MCF 10A (cell line): Measurements from ENCODE around the gene KLK6. TPM values are rescaled to one million over a fixed set of nuclear protein-coding genes. Genes with fewer than 3 reads are reported as not detected.

Source experiments
- BruUV-seq: library from RNA; stranded (reverse); fragments of 400-500 nt; replicated peaks from 2 replicates; lab custom pipeline; 2021; lab: Mats Ljungman, UMichigan
- CTCF ChIA-PET: fragments of 300-600 bp; sonication (Branson Sonifier 250); formaldehyde crosslinking; extraction: SDS; loops from one replicate; lab custom pipeline; 2021; ENCODE audit warnings: antibody characterized with exemption, inconsistent platforms; lab: Yijun Ruan, JAX
- POLR2A ChIA-PET: fragments of 300-600, 350-650 bp; sonication (Branson Sonifier 250); formaldehyde crosslinking; extraction: SDS; loops from one replicate; lab custom pipeline; 2020; ENCODE audit warnings: antibody characterized with exemption, inconsistent platforms; lab: Yijun Ruan, JAX
- DNase-seq: peaks from one replicate; pipeline ENCODE4 v3.0.0-alpha.2; 2018; ENCODE audit not compliant: unreplicated experiment
- H3K27ac Mint-ChIP-seq: one replicate; pipeline ENCODE4 v1.8.0; 2022; ENCODE audit warnings: mild to moderate bottlenecking, low read depth, mixed read lengths; ENCODE audit not compliant: unreplicated experiment
- H3K27me3 Mint-ChIP-seq: one replicate; pipeline ENCODE4 v1.8.0; 2022; ENCODE audit warnings: mixed read lengths; ENCODE audit not compliant: insufficient read depth, unreplicated experiment
- H3K36me3 Mint-ChIP-seq: one replicate; pipeline ENCODE4 v1.8.0; 2022; ENCODE audit warnings: mild to moderate bottlenecking, moderate library complexity, mixed read lengths; ENCODE audit not compliant: insufficient read depth, unreplicated experiment
- H3K4me1 Mint-ChIP-seq: one replicate; pipeline ENCODE4 v1.8.0; 2022; ENCODE audit warnings: mixed read lengths; ENCODE audit not compliant: insufficient read depth, unreplicated experiment
- H3K4me3 Mint-ChIP-seq: one replicate; pipeline ENCODE4 v1.8.0; 2022; ENCODE audit warnings: mild to moderate bottlenecking, moderate library complexity, mixed read lengths; ENCODE audit not compliant: unreplicated experiment
- H3K9me3 Mint-ChIP-seq: one replicate; pipeline ENCODE4 v1.8.0; 2022; ENCODE audit warnings: mixed read lengths; ENCODE audit not compliant: unreplicated experiment
- intact Hi-C: fragments of 100-400 bp; cut with micrococcal nuclease; formaldehyde crosslinking; loops from 2 replicates; pipeline ENCODE4 v1.14.1; 2022
- total RNA-seq: library from RNA; stranded (reverse); gene quantifications from 2 replicates; pipeline ENCODE4 v1.2.3, GENCODE V29; 2022
- TF ChIP-seq, protein P1 (sequence below): fragments of 200-600 bp; IDR thresholded peaks from one replicate; pipeline ENCODE4 v1.8.0; 2022; ENCODE audit warnings: antibody characterized with exemption, mild to moderate bottlenecking; ENCODE audit not compliant: unreplicated experiment

KLK6 gene
- total RNA-seq, 1 experiment from 2014 or later = not detected

DNA sequence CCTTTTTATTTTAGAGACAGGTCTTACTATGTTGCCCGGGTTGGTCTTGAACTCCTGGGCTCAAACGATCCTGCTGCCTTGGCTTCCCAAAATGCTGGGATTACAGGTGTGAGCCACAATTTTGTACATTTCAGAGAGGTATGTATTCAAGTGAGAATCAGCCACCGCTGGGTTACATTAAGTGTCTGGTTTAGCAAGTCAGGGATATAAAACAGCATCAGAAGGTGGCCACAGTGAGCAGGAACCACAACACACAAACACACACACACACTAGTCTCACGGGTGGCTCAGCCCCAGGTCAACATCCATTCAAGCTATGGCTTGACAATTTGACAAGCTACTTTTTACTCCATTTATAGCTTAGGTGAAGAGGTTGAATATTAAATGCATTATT, 36.7 kb downstream of the KLK6 start:
- Mint-ChIP-seq H3K9me3 (peaks cover 13% of the 10 kb centered on the region), H3K4me3 (no peak overlapping the region), H3K27me3 (peaks cover 16% of the 10 kb centered on the region), H3K4me1 (peaks cover 28% of the 10 kb centered on the region), H3K36me3 (no peaks in the 10 kb centered on the region), H3K27ac (no peak overlapping the region)
- ChIA-PET CTCF (interaction anchor here (0.6 to 1.8 kb wide), 4 partner anchors 9 to 86 kb away, joined by 3 to 5 read pairs (median 3); no protein-coding TSS in a partner anchor), POLR2A (interaction anchor here (0.7 kb wide), 1 partner anchor 137 kb away, joined by 3 read pairs; no protein-coding TSS in a partner anchor)
- no TSS peak for BruUV-seq
- TF ChIP-seq, protein P1, sequence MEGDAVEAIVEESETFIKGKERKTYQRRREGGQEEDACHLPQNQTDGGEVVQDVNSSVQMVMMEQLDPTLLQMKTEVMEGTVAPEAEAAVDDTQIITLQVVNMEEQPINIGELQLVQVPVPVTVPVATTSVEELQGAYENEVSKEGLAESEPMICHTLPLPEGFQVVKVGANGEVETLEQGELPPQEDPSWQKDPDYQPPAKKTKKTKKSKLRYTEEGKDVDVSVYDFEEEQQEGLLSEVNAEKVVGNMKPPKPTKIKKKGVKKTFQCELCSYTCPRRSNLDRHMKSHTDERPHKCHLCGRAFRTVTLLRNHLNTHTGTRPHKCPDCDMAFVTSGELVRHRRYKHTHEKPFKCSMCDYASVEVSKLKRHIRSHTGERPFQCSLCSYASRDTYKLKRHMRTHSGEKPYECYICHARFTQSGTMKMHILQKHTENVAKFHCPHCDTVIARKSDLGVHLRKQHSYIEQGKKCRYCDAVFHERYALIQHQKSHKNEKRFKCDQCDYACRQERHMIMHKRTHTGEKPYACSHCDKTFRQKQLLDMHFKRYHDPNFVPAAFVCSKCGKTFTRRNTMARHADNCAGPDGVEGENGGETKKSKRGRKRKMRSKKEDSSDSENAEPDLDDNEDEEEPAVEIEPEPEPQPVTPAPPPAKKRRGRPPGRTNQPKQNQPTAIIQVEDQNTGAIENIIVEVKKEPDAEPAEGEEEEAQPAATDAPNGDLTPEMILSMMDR = no peak
- DNase-seq = no peak
- intact Hi-C loops = loop anchor here (5.0 kb wide), 1 partner anchor 725 kb away; no protein-coding TSS in a partner anchor

DNA sequence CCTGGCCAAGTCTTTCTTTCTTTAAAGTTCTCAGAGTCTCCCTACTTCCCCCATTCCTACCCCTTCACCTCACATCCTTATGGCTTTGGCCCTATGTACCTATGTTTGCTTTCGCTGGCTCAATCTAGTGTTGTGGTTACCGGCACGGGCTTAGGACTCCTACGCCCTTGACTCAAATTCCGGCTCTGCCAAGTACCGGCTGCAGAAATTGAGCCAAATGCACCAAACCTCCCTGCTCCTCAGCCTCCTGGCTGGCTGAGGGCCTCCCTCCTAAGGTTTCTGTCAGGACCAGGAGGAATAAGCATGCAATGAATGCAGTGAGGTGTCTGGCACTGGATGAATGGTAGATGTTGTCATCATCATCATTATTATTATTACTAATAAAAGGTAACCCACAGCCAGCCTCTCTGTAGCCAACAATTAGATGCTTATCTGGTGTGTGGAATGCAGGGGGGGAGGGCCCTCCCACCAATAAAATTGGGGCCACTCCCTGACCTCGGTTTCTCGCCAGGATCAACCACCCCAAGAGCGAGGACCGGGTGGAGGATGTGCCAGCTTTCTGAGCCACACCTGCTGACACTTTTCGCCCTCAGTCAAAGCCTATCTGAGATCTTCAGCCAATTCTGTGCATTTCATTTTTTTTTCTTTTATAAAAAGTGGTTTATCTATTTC, 37.2 kb downstream of the KLK6 start:
- no peak overlapping the region for H3K4me3 Mint-ChIP-seq
- POLR2A ChIA-PET = interaction anchor here (0.7 kb wide), 1 partner anchor 136 kb away, joined by 3 read pairs; no protein-coding TSS in a partner anchor
- peaks cover 15% of the 10 kb centered on the region for H3K9me3 Mint-ChIP-seq
- DNase-seq = peak; percentile 86
- peak overlapping the region; percentile 27 for H3K27ac Mint-ChIP-seq
- BruUV-seq = no TSS peak
- H3K36me3 Mint-ChIP-seq = no peaks in the 10 kb centered on the region
- H3K27me3 Mint-ChIP-seq = peaks cover 16% of the 10 kb centered on the region
- TF ChIP-seq, protein P1 = no peak
- CTCF ChIA-PET = interaction anchor here (0.6 to 0.7 kb wide), 3 partner anchors 8 to 87 kb away, joined by 3 read pairs; no protein-coding TSS in a partner anchor
- peaks cover 28% of the 10 kb centered on the region for H3K4me1 Mint-ChIP-seq
- intact Hi-C loops = loop anchor here (5.0 kb wide), 1 partner anchor 725 kb away; no protein-coding TSS in a partner anchor

DNA sequence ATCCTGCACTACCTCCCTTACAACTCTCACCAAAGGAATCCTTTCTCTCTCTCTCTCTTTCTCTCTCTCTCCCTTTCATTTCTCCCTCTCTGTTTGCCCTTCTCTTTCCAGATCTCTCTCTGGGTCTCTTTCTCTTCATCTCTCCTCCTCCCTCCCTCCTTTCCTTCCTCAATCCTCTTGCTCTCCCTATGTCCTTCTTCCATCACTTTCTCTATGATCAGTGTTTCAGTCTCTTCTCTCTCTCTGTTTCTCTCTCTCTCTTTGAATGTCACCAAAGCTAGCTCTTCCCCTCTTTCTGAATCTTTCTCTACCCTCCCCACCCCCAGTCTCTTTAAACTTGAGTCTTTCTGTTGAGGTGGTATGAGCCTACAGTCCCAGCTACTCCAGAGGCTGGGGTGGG, 38.4 kb downstream of the KLK6 start:
- intact Hi-C loops = loop anchor here (5.0 kb wide), 1 partner anchor 726 kb away; no protein-coding TSS in a partner anchor
- peak overlapping the region; percentile 27 for H3K27ac Mint-ChIP-seq

DNA sequence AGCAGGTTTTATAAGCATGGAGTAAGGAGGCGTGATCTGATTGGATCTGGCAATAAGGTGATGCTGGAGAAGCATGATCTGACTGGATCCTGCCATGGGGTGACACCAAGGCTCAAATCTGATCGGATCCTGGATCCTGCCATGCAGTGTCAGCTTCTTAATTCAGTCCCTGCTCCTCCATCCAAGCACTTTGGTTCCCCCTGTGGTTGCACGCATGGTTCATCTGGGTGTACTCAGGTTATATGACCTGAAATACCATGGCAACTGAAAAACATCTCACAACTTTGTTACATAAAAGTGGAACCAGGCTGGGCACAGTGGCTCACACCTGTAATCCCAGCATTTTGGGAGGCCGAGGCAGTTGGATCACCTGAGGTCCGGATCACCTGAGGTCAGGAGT, 40.6 kb downstream of the KLK6 start:
- Mint-ChIP-seq H3K27me3 (peaks cover 16% of the 10 kb centered on the region), H3K36me3 (no peaks in the 10 kb centered on the region), H3K4me1 (peaks cover 26% of the 10 kb centered on the region), H3K9me3 (peaks cover 15% of the 10 kb centered on the region), H3K27ac (no peak overlapping the region), H3K4me3 (no peak overlapping the region)
- intact Hi-C loops = loop anchor here (2.0 kb wide), 1 partner anchor 168 kb away; no protein-coding TSS in a partner anchor
- TF ChIP-seq, protein P1 = no peak
- no peak for DNase-seq
- BruUV-seq = no TSS peak
- ChIA-PET CTCF (interaction anchor here (0.6 to 2.8 kb wide), 4 partner anchors 41 to 405 kb away, joined by 3 to 13 read pairs (median 3); no protein-coding TSS in a partner anchor), POLR2A (no interaction called here)

More for the DNA sequence above, 38.4 kb downstream of the KLK6 start:
- no peaks in the 10 kb centered on the region for H3K36me3 Mint-ChIP-seq
- CTCF ChIA-PET = interaction anchor here (0.7 to 2.8 kb wide), 6 partner anchors 9 to 781 kb away, joined by 3 to 13 read pairs (median 4); no protein-coding TSS in a partner anchor
- POLR2A ChIA-PET = no interaction called here
- no peak overlapping the region for H3K4me3 Mint-ChIP-seq
- peaks cover 15% of the 10 kb centered on the region for H3K9me3 Mint-ChIP-seq
- TF ChIP-seq, protein P1 = no peak
- no peak for DNase-seq
- BruUV-seq = no TSS peak
- peaks cover 28% of the 10 kb centered on the region for H3K4me1 Mint-ChIP-seq
- H3K27me3 Mint-ChIP-seq = peaks cover 16% of the 10 kb centered on the region
